ENCODE measurements around the gene DMBX1.

The DMBX1 gene

GRCh38 chr1:46490656-46491442 is 1.2 kb downstream of the DMBX1 start:
- Histone ChIP-seq H3K27ac (ENCODE audit: low read depth, low read length, poor library complexity, severe bottlenecking) (no peak overlapping the region), H3K9ac (ENCODE audit: low read length) (no peak overlapping the region), H3K4me1 (ENCODE audit: insufficient read depth, low read length, severe bottlenecking) (no peaks in the 10 kb centered on the region)

GRCh38 chr1:46491443-46492268 is 2.0 kb downstream of the DMBX1 start:
- H3K9ac ChIP-seq (ENCODE audit: low read length) = no peak overlapping the region
- H3K27me3 ChIP-seq (ENCODE audit: insufficient read depth, low read length) = peaks cover 19% of the 10 kb centered on the region
- H3K4me1 ChIP-seq (ENCODE audit: insufficient read depth, low read length, severe bottlenecking) = no peaks in the 10 kb centered on the region
- H2AFZ ChIP-seq (ENCODE audit: low read length) = no peak overlapping the region
- H3K9me2 ChIP-seq (ENCODE audit: low read depth, low read length) = no peaks in the 10 kb centered on the region
- H3K36me3 ChIP-seq (ENCODE audit: insufficient read depth, low read length) = no peaks in the 10 kb centered on the region
- H3K9me3 ChIP-seq (ENCODE audit: low read length) = no peaks in the 10 kb centered on the region
- H3K4me3 ChIP-seq (ENCODE audit: low read depth, low read length, poor library complexity, severe bottlenecking) = no peak overlapping the region
- H3F3A ChIP-seq (ENCODE audit: insufficient read depth, low read length) = no peaks in the 10 kb centered on the region
- no peak overlapping the region for H3K4me2 ChIP-seq (ENCODE audit: low read length)
- no peaks in the 10 kb centered on the region for H4K20me1 ChIP-seq (ENCODE audit: insufficient read depth, low read length)
- no peak for TF ChIP-seq EZH2 (IDR thresholded peaks at IDR 0.05; ENCODE audit: borderline replicate concordance, low read length)
- no peak for TF ChIP-seq CTCF (IDR thresholded peaks at IDR 0.05; ENCODE audit: low read length)
- no peak overlapping the region for H3K27ac ChIP-seq (ENCODE audit: low read depth, low read length, poor library complexity, severe bottlenecking)
- H3K79me2 ChIP-seq (ENCODE audit: insufficient read depth, low read length) = no peaks in the 10 kb centered on the region

More at GRCh38 chr1:46490656-46491442, 1.2 kb downstream of the DMBX1 start:
- H3K36me3 ChIP-seq (ENCODE audit: insufficient read depth, low read length) = no peaks in the 10 kb centered on the region
- TF ChIP-seq EZH2 (IDR thresholded peaks at IDR 0.05; ENCODE audit: borderline replicate concordance, low read length) (no peak), CTCF (IDR thresholded peaks at IDR 0.05; ENCODE audit: low read length) (no peak)
- no peak overlapping the region for H3K4me3 ChIP-seq (ENCODE audit: low read depth, low read length, poor library complexity, severe bottlenecking)
- H4K20me1 ChIP-seq (ENCODE audit: insufficient read depth, low read length) = no peaks in the 10 kb centered on the region
- H3K79me2 ChIP-seq (ENCODE audit: insufficient read depth, low read length) = no peaks in the 10 kb centered on the region
- H3F3A ChIP-seq (ENCODE audit: insufficient read depth, low read length) = no peaks in the 10 kb centered on the region
- H3K4me2 ChIP-seq (ENCODE audit: low read length) = no peak overlapping the region
- H3K9me3 ChIP-seq (ENCODE audit: low read length) = no peaks in the 10 kb centered on the region
- H3K9me2 ChIP-seq (ENCODE audit: low read depth, low read length) = no peaks in the 10 kb centered on the region
- no peak overlapping the region for H2AFZ ChIP-seq (ENCODE audit: low read length)
- peaks cover 19% of the 10 kb centered on the region for H3K27me3 ChIP-seq (ENCODE audit: insufficient read depth, low read length)

DNA sequence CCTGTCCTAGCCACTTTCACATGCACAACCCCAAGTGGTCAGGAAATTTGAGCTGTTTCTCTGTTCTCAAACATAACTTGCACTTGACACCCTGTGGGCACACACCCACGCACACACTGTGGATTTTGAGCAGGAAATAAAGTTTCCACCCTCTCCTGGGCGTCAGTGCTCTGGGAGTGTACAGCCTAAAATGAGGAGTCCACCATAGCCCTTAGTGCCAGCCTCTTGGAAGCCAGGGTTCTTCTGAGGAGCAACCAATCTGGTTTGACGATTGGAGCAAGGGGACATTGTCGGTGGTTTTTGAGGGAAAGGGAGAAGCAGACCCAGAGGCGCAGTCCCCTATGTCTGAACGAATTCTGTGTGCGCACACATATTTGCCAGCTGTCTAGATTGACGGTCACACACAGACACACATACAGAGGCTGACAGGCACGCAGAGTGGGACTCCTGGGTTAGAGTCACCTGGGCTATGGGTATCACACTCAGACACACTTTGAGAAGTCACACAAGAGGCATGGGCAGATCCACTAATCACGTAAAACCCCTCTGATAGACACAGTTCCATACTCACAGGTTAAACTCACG is 2.7 kb downstream of the DMBX1 start:
- no peak overlapping the region for H3K4me3 ChIP-seq (ENCODE audit: low read depth, low read length, poor library complexity, severe bottlenecking)
- no peaks in the 10 kb centered on the region for H3K9me2 ChIP-seq (ENCODE audit: low read depth, low read length)
- no peak overlapping the region for H2AFZ ChIP-seq (ENCODE audit: low read length)
- no peaks in the 10 kb centered on the region for H3K4me1 ChIP-seq (ENCODE audit: insufficient read depth, low read length, severe bottlenecking)
- H3K79me2 ChIP-seq (ENCODE audit: insufficient read depth, low read length) = no peaks in the 10 kb centered on the region
- no peak for TF ChIP-seq CTCF (IDR thresholded peaks at IDR 0.05; ENCODE audit: low read length)
- no peak for TF ChIP-seq EZH2 (IDR thresholded peaks at IDR 0.05; ENCODE audit: borderline replicate concordance, low read length)
- no peak overlapping the region for H3K27ac ChIP-seq (ENCODE audit: low read depth, low read length, poor library complexity, severe bottlenecking)
- no peak overlapping the region for H3K4me2 ChIP-seq (ENCODE audit: low read length)
- no peaks in the 10 kb centered on the region for H4K20me1 ChIP-seq (ENCODE audit: insufficient read depth, low read length)
- H3K27me3 ChIP-seq (ENCODE audit: insufficient read depth, low read length) = peaks cover 14% of the 10 kb centered on the region
- no peak overlapping the region for H3K9ac ChIP-seq (ENCODE audit: low read length)
- H3K9me3 ChIP-seq (ENCODE audit: low read length) = no peaks in the 10 kb centered on the region
- no peaks in the 10 kb centered on the region for H3F3A ChIP-seq (ENCODE audit: insufficient read depth, low read length)
- H3K36me3 ChIP-seq (ENCODE audit: insufficient read depth, low read length) = no peaks in the 10 kb centered on the region
